ENCODE measurements around the gene SLC22A3. TPM values are rescaled to one million over a fixed set of nuclear protein-coding genes. Genes with fewer than 3 reads are reported as not detected.

The SLC22A3 gene
- polyA plus RNA-seq, 1 of the 3 experiments (the other 2 are of a cell fraction): not detected

DNA sequence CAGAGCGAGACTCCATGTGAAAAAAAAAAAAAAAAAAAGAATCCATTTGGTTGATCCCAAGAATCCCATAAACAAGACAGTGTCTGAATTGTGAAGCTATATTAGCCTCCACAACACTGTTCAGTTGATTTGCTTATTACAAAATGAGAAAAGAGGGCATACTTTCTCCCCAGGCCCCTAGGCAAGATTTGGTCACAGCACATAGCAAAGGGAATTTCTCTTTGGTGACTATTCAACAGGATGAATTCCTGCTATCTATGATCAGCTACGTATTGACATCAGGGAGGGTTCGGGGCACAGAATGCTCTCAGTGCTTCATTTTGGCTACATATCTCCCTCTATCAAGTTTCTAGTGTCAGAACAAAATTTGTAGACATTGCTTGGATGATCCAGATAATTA, 20.2 kb upstream of the SLC22A3 start:
- no peaks in the 10 kb centered on the region for H3K9me2 ChIP-seq
- no peak overlapping the region for H2AFZ ChIP-seq (ENCODE audit: low read depth)
- H3K27me3 ChIP-seq (ENCODE audit: insufficient read depth): peaks cover 6% of the 10 kb centered on the region; the same call in 1 of the 2 replicates
- H3K4me1 ChIP-seq (ENCODE audit: control insufficient read depth in 1 of 2, insufficient read depth in 2 of 2, low read depth in 1 of 2, low read length in 1 of 2): no peaks in the 10 kb centered on the region
- no peak overlapping the region for H3K4me2 ChIP-seq
- no peak overlapping the region for H3K27ac ChIP-seq (ENCODE audit: low read depth in 2 of 2, low read length in 1 of 2)
- H3K9me3 ChIP-seq: no peaks in the 10 kb centered on the region
- H3K9ac ChIP-seq: no peak overlapping the region
- H3K36me3 ChIP-seq (replicated peaks in 1 of 2; ENCODE audit: control insufficient read depth in 1 of 2, insufficient read depth in 2 of 2, low read length in 1 of 2): no peaks in the 10 kb centered on the region
- DNase-seq: no peak
- H4K20me1 ChIP-seq (ENCODE audit: insufficient read depth): no peaks in the 10 kb centered on the region
- 16% methylated on average over 3 of the region's 3 CpGs for WGBS (ENCODE audit: low lambda C conversion rate)
- H3F3A ChIP-seq (replicated peaks; ENCODE audit: insufficient read depth): no peaks in the 10 kb centered on the region
- TF ChIP-seq EP300 (IDR thresholded peaks at IDR 0.05; ENCODE audit: borderline replicate concordance in 1 of 2, low read depth in 1 of 2, low read length in 1 of 2) (no peak), YY1 (IDR thresholded peaks at IDR 0.05; ENCODE audit: low read depth) (no peak), RAD21 (IDR thresholded peaks at IDR 0.05; ENCODE audit: low read length) (no peak)
- POLR2A ChIA-PET: no interaction called here
- no peaks in the 10 kb centered on the region for H3K79me2 ChIP-seq (ENCODE audit: insufficient read depth)
- CTCF ChIA-PET: no interaction called here
- H3K4me3 ChIP-seq (ENCODE audit: low read depth in 2 of 2, low read length in 1 of 2): no peak overlapping the region

- Histone ChIP-seq H3K79me2 (ENCODE audit: insufficient read depth) (no peaks in the 10 kb centered on the region), H3K4me3 (ENCODE audit: low read depth in 2 of 2, low read length in 1 of 2) (no peak overlapping the region), H2AFZ (ENCODE audit: low read depth) (no peak overlapping the region), H3K27me3 (ENCODE audit: insufficient read depth) (peaks cover 6% of the 10 kb centered on the region; the same call in 1 of the 2 replicates), H3F3A (replicated peaks; ENCODE audit: insufficient read depth) (no peaks in the 10 kb centered on the region), H3K27ac (ENCODE audit: low read depth in 2 of 2, low read length in 1 of 2) (no peak overlapping the region), H3K4me2 (no peak overlapping the region), H3K9ac (no peak overlapping the region), H3K4me1 (ENCODE audit: control insufficient read depth in 1 of 2, insufficient read depth in 2 of 2, low read depth in 1 of 2, low read length in 1 of 2) (no peaks in the 10 kb centered on the region), H3K9me2 (no peaks in the 10 kb centered on the region), H3K36me3 (replicated peaks in 1 of 2; ENCODE audit: control insufficient read depth in 1 of 2, insufficient read depth in 2 of 2, low read length in 1 of 2) (no peaks in the 10 kb centered on the region), H3K9me3 (no peaks in the 10 kb centered on the region), H4K20me1 (ENCODE audit: insufficient read depth) (no peaks in the 10 kb centered on the region)
- DNase-seq: no peak
- ChIA-PET CTCF (no interaction called here), POLR2A (no interaction called here)
- 20% methylated on average over 8 of the region's 8 CpGs for WGBS (ENCODE audit: low lambda C conversion rate)
- TF ChIP-seq MEF2A (IDR thresholded peaks at IDR 0.05; ENCODE audit: borderline replicate concordance, low read depth) (no peak), NFIC (IDR thresholded peaks at IDR 0.05; ENCODE audit: borderline replicate concordance) (no peak), EZH2phosphoT487 (IDR thresholded peaks at IDR 0.05; ENCODE audit: borderline replicate concordance, low read depth) (no peak)
- TF ChIP-seq, protein P1, sequence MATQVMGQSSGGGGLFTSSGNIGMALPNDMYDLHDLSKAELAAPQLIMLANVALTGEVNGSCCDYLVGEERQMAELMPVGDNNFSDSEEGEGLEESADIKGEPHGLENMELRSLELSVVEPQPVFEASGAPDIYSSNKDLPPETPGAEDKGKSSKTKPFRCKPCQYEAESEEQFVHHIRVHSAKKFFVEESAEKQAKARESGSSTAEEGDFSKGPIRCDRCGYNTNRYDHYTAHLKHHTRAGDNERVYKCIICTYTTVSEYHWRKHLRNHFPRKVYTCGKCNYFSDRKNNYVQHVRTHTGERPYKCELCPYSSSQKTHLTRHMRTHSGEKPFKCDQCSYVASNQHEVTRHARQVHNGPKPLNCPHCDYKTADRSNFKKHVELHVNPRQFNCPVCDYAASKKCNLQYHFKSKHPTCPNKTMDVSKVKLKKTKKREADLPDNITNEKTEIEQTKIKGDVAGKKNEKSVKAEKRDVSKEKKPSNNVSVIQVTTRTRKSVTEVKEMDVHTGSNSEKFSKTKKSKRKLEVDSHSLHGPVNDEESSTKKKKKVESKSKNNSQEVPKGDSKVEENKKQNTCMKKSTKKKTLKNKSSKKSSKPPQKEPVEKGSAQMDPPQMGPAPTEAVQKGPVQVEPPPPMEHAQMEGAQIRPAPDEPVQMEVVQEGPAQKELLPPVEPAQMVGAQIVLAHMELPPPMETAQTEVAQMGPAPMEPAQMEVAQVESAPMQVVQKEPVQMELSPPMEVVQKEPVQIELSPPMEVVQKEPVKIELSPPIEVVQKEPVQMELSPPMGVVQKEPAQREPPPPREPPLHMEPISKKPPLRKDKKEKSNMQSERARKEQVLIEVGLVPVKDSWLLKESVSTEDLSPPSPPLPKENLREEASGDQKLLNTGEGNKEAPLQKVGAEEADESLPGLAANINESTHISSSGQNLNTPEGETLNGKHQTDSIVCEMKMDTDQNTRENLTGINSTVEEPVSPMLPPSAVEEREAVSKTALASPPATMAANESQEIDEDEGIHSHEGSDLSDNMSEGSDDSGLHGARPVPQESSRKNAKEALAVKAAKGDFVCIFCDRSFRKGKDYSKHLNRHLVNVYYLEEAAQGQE (IDR thresholded peaks at IDR 0.05; ENCODE audit: low read depth, low read length): no peak
Measured at GRCh38 chr6:160328447-160328846, 19.7 kb upstream of the SLC22A3 start.

- Histone ChIP-seq H2AFZ (ENCODE audit: low read depth) (no peak overlapping the region), H3K4me3 (ENCODE audit: low read depth in 2 of 2, low read length in 1 of 2) (no peak overlapping the region), H3K9me2 (no peaks in the 10 kb centered on the region), H3K79me2 (ENCODE audit: insufficient read depth) (no peaks in the 10 kb centered on the region), H3K4me1 (ENCODE audit: control insufficient read depth in 1 of 2, insufficient read depth in 2 of 2, low read depth in 1 of 2, low read length in 1 of 2) (no peaks in the 10 kb centered on the region), H3F3A (replicated peaks; ENCODE audit: insufficient read depth) (no peaks in the 10 kb centered on the region), H3K27ac (ENCODE audit: low read depth in 2 of 2, low read length in 1 of 2) (no peak overlapping the region), H3K4me2 (no peak overlapping the region), H3K36me3 (replicated peaks in 1 of 2; ENCODE audit: control insufficient read depth in 1 of 2, insufficient read depth in 2 of 2, low read length in 1 of 2) (no peaks in the 10 kb centered on the region), H4K20me1 (ENCODE audit: insufficient read depth) (no peaks in the 10 kb centered on the region), H3K9me3 (no peaks in the 10 kb centered on the region), H3K9ac (no peak overlapping the region), H3K27me3 (ENCODE audit: insufficient read depth) (peaks cover 6% of the 10 kb centered on the region; the same call in 1 of the 2 replicates)
- WGBS (ENCODE audit: low lambda C conversion rate): 13% methylated on average over 5 of the region's 7 CpGs
- no peak for TF ChIP-seq SIN3A (IDR thresholded peaks at IDR 0.05; ENCODE audit: borderline replicate concordance, low read depth, low read length)
- TF ChIP-seq ELF1 (IDR thresholded peaks at IDR 0.05): no peak
- no peak for TF ChIP-seq YY1 (IDR thresholded peaks at IDR 0.05; ENCODE audit: low read depth)
- no peak for TF ChIP-seq USF2 (IDR thresholded peaks at IDR 0.05; ENCODE audit: borderline replicate concordance, low read depth, low read length)
- TF ChIP-seq CHD2 (IDR thresholded peaks at IDR 0.05; ENCODE audit: low read length, partially characterized antibody): no peak
- TF ChIP-seq POLR2AphosphoS5 (IDR thresholded peaks at IDR 0.05; ENCODE audit: low read depth, low read length): no peak
- TF ChIP-seq FOSL2 (IDR thresholded peaks at IDR 0.05; ENCODE audit: borderline replicate concordance, low read depth): no peak
- no peak for TF ChIP-seq MXI1 (IDR thresholded peaks at IDR 0.05; ENCODE audit: low read depth, low read length)
- no peak for TF ChIP-seq RAD21 (IDR thresholded peaks at IDR 0.05; ENCODE audit: low read length)
- POLR2A ChIA-PET: no interaction called here
- CTCF ChIA-PET: no interaction called here
- DNase-seq: no peak
Measured at GRCh38 chr6:160329188-160329587, 19.0 kb upstream of the SLC22A3 start.
